GM08714 (cell line): ENCODE results near the gene KCNK18.
"Not testable (repeated sequence)": the region's sequence is repeated elsewhere in the genome, so short reads cannot be mapped to it uniquely, and the experiment has no call there.

ENCODE experiments used
- H3K4me3 ChIP-seq: fragments of 200-500 bp; sonication (Bioruptor generic); 2 replicates; pipeline ENCODE4 v1.5.1; 2014; ENCODE audit warnings: mild to moderate bottlenecking, low read length, inconsistent platforms
- ZNF274 ChIP-seq: IDR thresholded peaks from 2 replicates; pipeline ENCODE4 v1.6.1; 2012; ENCODE audit warnings: mild to moderate bottlenecking, low read depth, low read length

KCNK18 gene

GRCh38 chr10:117222976-117223692, 25.8 kb downstream of the KCNK18 start:
- H3K4me3 ChIP-seq, result no peak overlapping the region
- no peak for TF ChIP-seq ZNF274

- TF ChIP-seq ZNF274, result no peak
- no peak overlapping the region for H3K4me3 ChIP-seq
These were observed 26.6 kb downstream of the KCNK18 start for GRCh38 chr10:117223693-117224430.

- no peak for TF ChIP-seq ZNF274
- H3K4me3 ChIP-seq, result no peak overlapping the region
These were observed 27.6 kb downstream of the KCNK18 start for GRCh38 chr10:117224881-117225280.

- no peak for TF ChIP-seq ZNF274
- no peak overlapping the region for H3K4me3 ChIP-seq
These were observed 29.6 kb downstream of the KCNK18 start for GRCh38 chr10:117226813-117227451.

GRCh38 chr10:117228210-117228609, 30.9 kb downstream of the KCNK18 start:
- no peak for TF ChIP-seq ZNF274
- no peak overlapping the region for H3K4me3 ChIP-seq

- not testable (repeated sequence) for H3K4me3 ChIP-seq
These were observed 32.8 kb downstream of the KCNK18 start for GRCh38 chr10:117230107-117230506.

- no peak overlapping the region for H3K4me3 ChIP-seq
- no peak for TF ChIP-seq ZNF274
These were observed 40.2 kb downstream of the KCNK18 start for GRCh38 chr10:117237401-117237991.

GRCh38 chr10:117239051-117239450, 41.8 kb downstream of the KCNK18 start:
- TF ChIP-seq ZNF274, result no peak
- H3K4me3 ChIP-seq, result no peak overlapping the region

GRCh38 chr10:117239721-117240620, 42.7 kb downstream of the KCNK18 start:
- TF ChIP-seq ZNF274, result no peak
- H3K4me3 ChIP-seq, result no peak overlapping the region

GRCh38 chr10:117240621-117241529, 43.6 kb downstream of the KCNK18 start, which contains the start of gene SLC18A2:
Gene SLC18A2, plus strand, starts transcription at chr10:117241114. Its CDS starts 580 bp downstream, at chr10:117241694.
- no peak for TF ChIP-seq ZNF274
- no peak within 1 kb of the TSS for H3K4me3 ChIP-seq

GRCh38 chr10:117241541-117242462, 44.5 kb downstream of the KCNK18 start:
- H3K4me3 ChIP-seq, result no peak overlapping the region
- TF ChIP-seq ZNF274, result no peak

GRCh38 chr10:117242463-117242832, 45.2 kb downstream of the KCNK18 start:
- H3K4me3 ChIP-seq, result no peak overlapping the region
- TF ChIP-seq ZNF274, result no peak
